ENCODE measurements around the gene UGT1A10.

Gene UGT1A10

DNA sequence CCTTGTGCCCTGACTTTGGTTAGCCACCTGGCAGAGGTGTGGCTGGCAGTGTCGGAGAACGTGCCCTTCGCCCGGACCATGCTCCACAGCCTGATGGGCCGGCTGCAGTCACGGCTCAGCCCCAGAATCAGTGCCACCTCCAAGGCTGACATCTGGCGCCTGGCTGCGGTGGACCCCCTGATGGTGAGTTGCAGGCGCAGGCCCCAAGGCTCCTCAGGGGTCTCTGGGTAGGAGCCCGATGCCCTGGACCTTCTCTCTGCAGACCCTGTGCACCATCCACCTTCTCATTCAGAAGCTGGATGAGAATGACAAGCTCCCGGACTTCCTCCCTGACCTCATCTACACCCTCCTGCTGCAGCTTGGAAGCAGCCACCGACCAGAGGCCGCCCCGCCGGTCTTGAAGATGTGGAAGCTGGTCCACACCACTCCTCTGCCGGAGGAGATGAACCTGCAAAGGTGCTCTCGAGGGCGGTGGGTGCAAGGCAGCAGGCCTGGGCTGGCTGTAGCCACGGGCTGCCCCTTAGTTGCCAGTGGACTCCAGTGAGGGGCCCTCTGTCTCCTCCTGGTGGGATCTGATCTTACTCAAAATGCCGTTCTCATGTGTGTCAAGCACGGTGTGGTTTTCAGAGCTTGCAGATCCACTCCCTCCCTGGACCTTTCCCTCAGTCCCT, 186.0 kb downstream of the UGT1A10 start:
- no peak for DNase-seq (ENCODE audit: low read depth)

All from CMK (cell line).